COLO668 (cell line): ENCODE results near the gene SLC4A4.

ENCODE experiments used
- DNase-seq: peaks from one replicate; lab custom pipeline; 2025; ENCODE audit not compliant: unreplicated experiment; lab: John Stamatoyannopoulos, UW

SLC4A4 gene

GRCh38 chr4:71592793-71593192, 254.0 kb downstream of the SLC4A4 start:
- no peak for DNase-seq

- no peak for DNase-seq
These were observed 254.5 kb downstream of the SLC4A4 start for GRCh38 chr4:71593311-71593710.

GRCh38 chr4:71595576-71596108, 256.8 kb downstream of the SLC4A4 start:
- DNase-seq, result peak; percentile 58

GRCh38 chr4:71599578-71599977, 260.8 kb downstream of the SLC4A4 start:
- DNase-seq, result no peak

- DNase-seq, result no peak
These were observed 263.6 kb downstream of the SLC4A4 start for GRCh38 chr4:71602289-71602900.

- DNase-seq, result no peak
These were observed 266.0 kb downstream of the SLC4A4 start for GRCh38 chr4:71604785-71605184.

- no peak for DNase-seq
These were observed 268.3 kb downstream of the SLC4A4 start for GRCh38 chr4:71607109-71607508.

GRCh38 chr4:71607780-71608677, 269.2 kb downstream of the SLC4A4 start:
- DNase-seq, result peak; percentile 28

- DNase-seq, result no peak
These were observed 269.9 kb downstream of the SLC4A4 start for GRCh38 chr4:71608678-71609071.

- no peak for DNase-seq
These were observed 270.3 kb downstream of the SLC4A4 start for GRCh38 chr4:71609167-71609566.

- no peak for DNase-seq
These were observed 270.8 kb downstream of the SLC4A4 start for GRCh38 chr4:71609651-71610050.

GRCh38 chr4:71614621-71615020, 275.8 kb downstream of the SLC4A4 start:
- no peak for DNase-seq

- no peak for DNase-seq
These were observed 277.5 kb downstream of the SLC4A4 start for GRCh38 chr4:71616168-71616811.
